DMS 273 (cell line): ENCODE results near the gene CGB8.
A peak's percentile ranks its signal among the peaks of the same experiment; 100 is the strongest.
"Not testable (repeated sequence)": the region's sequence is repeated elsewhere in the genome, so short reads cannot be mapped to it uniquely, and the experiment has no call there.

Experiments used
- DNase-seq: peaks from one replicate; lab custom pipeline; 2025; ENCODE audit not compliant: unreplicated experiment; lab: John Stamatoyannopoulos, UW

Gene CGB8

GRCh38 chr19:49049011-49049410 is at the start of gene CGB8:
TSS of gene CGB8 (minus strand) at chr19:49049111. CDS start at chr19:49048739, 372 bp downstream.
- not testable (repeated sequence) for DNase-seq

GRCh38 chr19:49097453-49098288 is 48.8 kb upstream of the CGB8 start:
- peak; percentile 88 for DNase-seq

GRCh38 chr19:49094505-49095482 is 45.9 kb upstream of the CGB8 start:
- DNase-seq: no peak

GRCh38 chr19:49092686-49093085 is 43.8 kb upstream of the CGB8 start:
- no peak for DNase-seq

GRCh38 chr19:49091391-49092038 is 42.6 kb upstream of the CGB8 start:
- DNase-seq: no peak

GRCh38 chr19:49086296-49086695 is 37.4 kb upstream of the CGB8 start:
- DNase-seq: no peak

GRCh38 chr19:49085868-49086232 is 36.9 kb upstream of the CGB8 start:
- DNase-seq: no peak

GRCh38 chr19:49085020-49085867 is 36.3 kb upstream of the CGB8 start, which contains the start of gene SNRNP70:
TSS of gene SNRNP70 (plus strand) at chr19:49085451. CDS start at chr19:49086415, 964 bp downstream.
- DNase-seq: peak; percentile 100

GRCh38 chr19:49084206-49085019 is 35.5 kb upstream of the CGB8 start:
- DNase-seq: peak; percentile 58

GRCh38 chr19:49081273-49081672 is 32.4 kb upstream of the CGB8 start:
- no peak for DNase-seq

- DNase-seq: no peak
These were observed 31.5 kb upstream of the CGB8 start for GRCh38 chr19:49080392-49080791.

GRCh38 chr19:49074869-49075268 is 26.0 kb upstream of the CGB8 start:
- peak; percentile 68 for DNase-seq

- DNase-seq: peak; percentile 82
These were observed 24.8 kb upstream of the CGB8 start for GRCh38 chr19:49073514-49074378.

- peak; percentile 64 for DNase-seq
These were observed 23.1 kb upstream of the CGB8 start for GRCh38 chr19:49071860-49072547.

GRCh38 chr19:49070416-49070815 is 21.5 kb upstream of the CGB8 start:
- DNase-seq: no peak

GRCh38 chr19:49069026-49069425 is 20.1 kb upstream of the CGB8 start:
- no peak for DNase-seq

GRCh38 chr19:49067554-49067953 is 18.6 kb upstream of the CGB8 start:
- peak; percentile 32 for DNase-seq
